ENCODE data around the gene PFN3.
A peak's percentile ranks its signal among the peaks of the same experiment; 100 is the strongest.

PFN3 gene

DNA sequence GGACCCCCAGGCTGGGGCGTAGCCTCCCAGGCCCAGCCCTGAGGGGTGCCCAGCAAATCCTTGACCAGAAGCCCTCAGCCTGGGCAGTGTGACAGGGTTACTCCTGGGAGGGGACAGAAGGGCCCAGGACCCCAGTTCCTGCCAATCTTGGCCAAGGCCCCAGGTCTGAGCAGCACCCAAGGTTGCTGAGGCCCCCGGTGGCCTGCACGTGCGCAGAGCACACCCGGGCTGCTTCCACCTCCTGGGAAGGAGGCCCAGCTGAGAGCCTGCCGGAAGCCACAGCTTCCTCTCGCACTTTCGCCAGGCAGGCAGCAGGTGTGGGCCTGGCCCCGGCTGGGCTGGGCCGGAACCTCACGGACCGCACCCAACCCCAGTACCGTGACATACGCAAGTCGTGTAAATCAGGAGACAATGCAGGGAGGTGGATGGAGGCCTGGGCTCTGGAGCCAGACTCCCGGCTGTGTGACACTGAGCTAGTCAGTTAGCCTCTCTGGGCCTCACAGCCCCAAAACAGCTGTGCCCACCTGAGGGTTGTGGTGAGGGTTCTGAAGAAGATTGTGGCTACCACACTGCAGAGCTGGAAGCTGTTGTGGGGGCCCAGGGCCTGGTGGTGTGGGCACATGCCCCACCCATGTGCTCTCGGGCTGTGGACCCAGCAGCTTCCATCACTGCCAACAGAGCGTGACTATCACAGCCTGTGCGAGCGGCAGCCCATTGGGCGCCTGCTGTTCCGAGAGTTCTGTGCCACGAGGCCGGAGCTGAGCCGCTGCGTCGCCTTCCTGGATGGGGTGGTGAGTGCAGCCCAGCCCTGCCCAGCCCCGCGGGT, 31.1 kb upstream of the PFN3 start:
- DNase-seq (ENCODE audit: low read depth): peak; percentile 96
- H3K4me3 ChIP-seq (ENCODE audit: low read depth, low read length): peak overlapping the region; percentile 87
- TF ChIP-seq, protein P1, sequence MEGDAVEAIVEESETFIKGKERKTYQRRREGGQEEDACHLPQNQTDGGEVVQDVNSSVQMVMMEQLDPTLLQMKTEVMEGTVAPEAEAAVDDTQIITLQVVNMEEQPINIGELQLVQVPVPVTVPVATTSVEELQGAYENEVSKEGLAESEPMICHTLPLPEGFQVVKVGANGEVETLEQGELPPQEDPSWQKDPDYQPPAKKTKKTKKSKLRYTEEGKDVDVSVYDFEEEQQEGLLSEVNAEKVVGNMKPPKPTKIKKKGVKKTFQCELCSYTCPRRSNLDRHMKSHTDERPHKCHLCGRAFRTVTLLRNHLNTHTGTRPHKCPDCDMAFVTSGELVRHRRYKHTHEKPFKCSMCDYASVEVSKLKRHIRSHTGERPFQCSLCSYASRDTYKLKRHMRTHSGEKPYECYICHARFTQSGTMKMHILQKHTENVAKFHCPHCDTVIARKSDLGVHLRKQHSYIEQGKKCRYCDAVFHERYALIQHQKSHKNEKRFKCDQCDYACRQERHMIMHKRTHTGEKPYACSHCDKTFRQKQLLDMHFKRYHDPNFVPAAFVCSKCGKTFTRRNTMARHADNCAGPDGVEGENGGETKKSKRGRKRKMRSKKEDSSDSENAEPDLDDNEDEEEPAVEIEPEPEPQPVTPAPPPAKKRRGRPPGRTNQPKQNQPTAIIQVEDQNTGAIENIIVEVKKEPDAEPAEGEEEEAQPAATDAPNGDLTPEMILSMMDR (IDR thresholded peaks at IDR 0.05; ENCODE audit: insufficient read depth, low read depth, low read length, missing control alignments): no peak

DNA sequence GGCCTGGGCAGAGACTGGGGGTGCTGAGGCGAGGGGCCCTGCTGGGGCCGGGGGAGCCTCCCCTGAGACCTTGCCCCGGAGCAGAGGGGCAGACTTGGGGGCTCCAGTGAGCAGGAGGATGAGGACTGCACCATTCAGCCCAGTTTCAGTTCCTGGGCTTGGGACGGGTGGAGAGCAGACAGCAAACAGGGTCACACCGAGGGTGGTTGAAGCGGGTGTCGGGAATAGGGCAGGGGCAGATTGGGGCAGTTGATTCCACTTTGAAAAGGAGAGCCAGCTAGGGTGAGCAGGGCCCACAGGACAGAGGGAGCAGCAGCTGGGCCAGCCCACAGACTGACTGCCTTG, 30.5 kb upstream of the PFN3 start:
- peak overlapping the region; percentile 87 for H3K4me3 ChIP-seq (ENCODE audit: low read depth, low read length)
- TF ChIP-seq, protein P1 (IDR thresholded peaks at IDR 0.05; ENCODE audit: insufficient read depth, low read depth, low read length, missing control alignments): no peak
- DNase-seq (ENCODE audit: low read depth): no peak

DNA sequence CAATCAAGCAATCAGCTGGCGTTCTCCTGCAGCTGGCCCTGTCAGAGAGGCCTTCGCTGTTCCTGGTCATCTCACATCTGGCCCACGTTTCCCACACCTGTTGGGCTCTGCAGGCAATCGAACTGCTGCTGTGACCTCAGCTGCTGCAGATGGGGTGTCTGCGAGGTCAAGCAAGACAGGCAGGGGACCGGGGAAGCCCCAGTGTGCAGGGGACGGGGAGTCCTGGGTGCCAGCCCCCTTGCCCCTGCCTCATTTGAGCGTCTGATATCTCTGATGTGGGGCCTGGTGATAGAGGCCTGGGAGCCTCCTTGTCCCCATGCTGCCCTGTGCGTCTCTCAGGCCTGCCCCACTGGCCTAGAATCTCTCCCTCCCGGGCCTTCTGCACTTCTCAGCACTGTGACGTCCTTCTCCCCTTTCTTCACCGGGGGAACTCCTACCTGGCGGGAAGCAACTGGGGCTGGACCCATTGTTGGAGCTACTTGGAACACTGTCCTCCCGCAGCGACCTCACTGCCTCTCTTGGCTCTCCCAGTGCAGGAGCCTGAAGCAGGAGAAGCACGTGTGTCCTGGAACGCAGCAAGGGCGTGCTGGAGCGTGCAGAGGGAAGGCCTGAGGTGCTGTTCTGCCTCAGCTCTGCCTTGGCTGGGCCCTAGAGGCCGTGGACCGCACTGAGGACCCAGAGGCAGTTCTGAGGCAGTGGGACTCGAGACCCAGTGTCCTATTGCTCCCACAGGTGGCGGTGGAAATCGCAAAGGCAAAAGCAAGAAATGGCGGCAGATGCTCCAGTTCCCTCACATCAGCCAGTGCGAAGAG, 29.9 kb upstream of the PFN3 start:
- TF ChIP-seq, protein P1 (IDR thresholded peaks at IDR 0.05; ENCODE audit: insufficient read depth, low read depth, low read length, missing control alignments): no peak
- DNase-seq (ENCODE audit: low read depth): peak; percentile 75
- H3K4me3 ChIP-seq (ENCODE audit: low read depth, low read length): peak overlapping the region; percentile 87

DNA sequence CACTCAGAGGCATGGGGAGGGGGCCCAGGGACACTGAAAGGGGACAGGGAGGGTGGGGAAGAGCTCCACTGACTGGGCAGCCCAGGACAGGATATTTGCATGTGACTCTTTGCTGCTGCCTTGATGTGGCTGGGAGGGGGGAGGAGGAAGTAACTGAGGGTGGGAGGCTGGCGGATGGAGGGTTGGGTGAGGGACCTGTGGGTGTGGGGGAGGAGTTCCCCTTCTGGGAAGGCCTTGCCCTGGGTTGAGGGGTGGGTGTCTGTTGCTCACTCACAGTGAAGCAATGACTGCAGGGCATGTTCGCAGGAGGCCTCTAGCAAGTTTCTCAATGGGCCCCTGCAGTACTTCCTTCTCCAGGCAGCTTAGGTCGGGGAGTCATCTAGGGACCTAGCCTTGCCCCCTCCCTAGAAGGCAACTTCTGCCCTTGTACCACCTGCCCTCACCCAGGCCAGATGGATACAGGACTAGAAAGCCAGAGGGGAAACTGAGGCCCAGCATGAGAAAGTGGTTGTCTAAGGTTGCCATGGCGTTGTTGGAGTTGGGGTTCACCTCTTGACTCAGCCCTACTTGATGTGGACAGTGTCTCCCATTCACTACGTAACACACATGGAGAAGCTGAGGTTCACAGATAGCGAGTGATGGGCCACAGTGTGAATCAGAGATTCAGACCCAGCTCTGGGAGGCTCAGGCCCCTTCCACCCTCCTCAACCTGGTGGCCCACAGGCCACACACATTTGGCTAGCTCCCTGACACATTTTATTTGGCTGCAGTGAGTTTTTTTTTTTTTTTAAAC, 29.0 kb upstream of the PFN3 start:
- TF ChIP-seq, protein P1 (IDR thresholded peaks at IDR 0.05; ENCODE audit: insufficient read depth, low read depth, low read length, missing control alignments): no peak
- DNase-seq (ENCODE audit: low read depth): peak; percentile 87
- peak overlapping the region; percentile 87 for H3K4me3 ChIP-seq (ENCODE audit: low read depth, low read length)

DNA sequence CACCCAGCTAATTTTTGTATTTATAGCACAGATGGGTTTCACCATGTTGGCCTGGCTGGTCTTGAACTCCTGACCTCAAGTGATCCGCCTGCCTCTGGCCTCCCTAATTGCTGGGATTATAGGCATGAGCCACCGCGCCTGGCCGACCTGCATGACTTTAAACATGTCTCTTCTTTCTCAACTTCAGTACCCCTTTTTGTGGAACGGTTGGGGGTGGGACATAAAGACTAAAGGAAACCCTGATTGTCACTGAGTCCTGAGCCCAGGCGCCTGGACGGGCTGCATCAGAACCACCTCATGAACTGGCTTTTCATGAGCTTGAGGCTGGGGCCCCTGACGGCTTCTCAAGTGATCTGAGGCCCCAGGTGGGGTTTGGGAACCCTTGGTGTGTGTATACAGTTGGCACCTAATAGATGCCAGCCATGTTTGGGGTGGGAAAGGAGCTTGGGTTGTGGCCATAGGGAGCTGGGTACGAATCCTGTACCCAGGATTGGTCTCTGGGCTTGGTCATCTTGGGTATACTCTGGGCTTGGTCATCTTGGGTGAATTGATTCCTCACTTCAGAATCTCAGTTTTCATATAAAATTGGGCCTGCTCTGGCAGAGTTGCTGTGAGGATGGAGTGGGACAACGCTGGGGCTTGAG, 28.2 kb upstream of the PFN3 start:
- DNase-seq (ENCODE audit: low read depth): no peak
- TF ChIP-seq, protein P1 (IDR thresholded peaks at IDR 0.05; ENCODE audit: insufficient read depth, low read depth, low read length, missing control alignments): no peak
- H3K4me3 ChIP-seq (ENCODE audit: low read depth, low read length): peak overlapping the region; percentile 87

DNA sequence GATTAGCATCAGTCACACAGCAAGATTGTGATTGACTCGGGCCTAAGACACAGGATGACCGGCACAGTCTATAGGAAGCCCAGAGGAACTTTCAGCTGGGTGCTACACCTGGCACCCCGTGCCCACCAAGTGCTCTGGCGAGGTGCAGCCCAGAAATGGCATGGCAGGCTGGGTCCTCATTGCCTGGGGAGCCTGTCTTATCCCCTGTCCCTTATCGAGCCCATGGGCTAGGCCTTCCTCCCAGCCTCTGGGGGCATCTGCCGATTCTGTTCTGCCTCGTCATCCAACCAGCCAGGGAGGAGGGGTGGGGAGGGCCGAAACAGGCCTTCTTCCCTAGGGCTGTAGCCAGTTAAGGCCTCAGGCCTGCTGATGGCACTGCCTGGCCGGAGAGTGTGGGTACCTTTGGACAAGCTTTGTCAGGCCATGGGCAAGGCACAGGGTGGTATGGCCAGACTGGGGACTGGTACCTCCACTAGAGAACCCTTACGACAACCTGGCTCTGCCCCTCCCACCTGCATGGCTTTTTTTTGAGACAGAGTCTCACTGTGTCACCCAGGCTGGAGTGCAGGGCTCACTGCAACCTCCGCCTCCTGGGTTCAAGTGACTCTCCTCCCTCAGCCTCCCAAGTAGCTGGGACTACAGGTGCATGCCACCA, 27.6 kb upstream of the PFN3 start:
- peak; percentile 57 for DNase-seq (ENCODE audit: low read depth)
- TF ChIP-seq, protein P1 (IDR thresholded peaks at IDR 0.05; ENCODE audit: insufficient read depth, low read depth, low read length, missing control alignments): no peak
- peak overlapping the region; percentile 87 for H3K4me3 ChIP-seq (ENCODE audit: low read depth, low read length)

Measured in GM12865 (cell line).